ENCODE data around the gene UXS1.
"Not testable (repeated sequence)": the region's sequence is repeated elsewhere in the genome, so short reads cannot be mapped to it uniquely, and the experiment has no call there.

Gene UXS1

GRCh38 chr2:106193977-106194778 lies at the start of gene UXS1:
UXS1 (minus strand) TSS chr2:106194301; CDS start chr2:106194241, 60 bp downstream.
- Mint-ChIP-seq H3K27ac (peak within 1 kb of the TSS; percentile 84), H3K4me1 (peaks cover 41% of the 10 kb centered on the region), H3K9me3 (no peaks in the 10 kb centered on the region), H3K36me3 (peaks cover 14% of the 10 kb centered on the region), H3K4me3 (peak within 1 kb of the TSS; percentile 90), H3K27me3 (no peaks in the 10 kb centered on the region)
- peak; percentile 90 for ATAC-seq

GRCh38 chr2:106239491-106239890 lies 45.4 kb upstream of the UXS1 start:
- Mint-ChIP-seq H3K27me3 (peaks cover 17% of the 10 kb centered on the region), H3K9me3 (peaks cover 17% of the 10 kb centered on the region), H3K36me3 (peaks cover 12% of the 10 kb centered on the region)
- H3K4me1 Mint-ChIP-seq, ATAC-seq, H3K27ac Mint-ChIP-seq, H3K4me3 Mint-ChIP-seq: not testable (repeated sequence)

GRCh38 chr2:106235392-106235791 lies 41.3 kb upstream of the UXS1 start:
- H3K27ac Mint-ChIP-seq, H3K4me1 Mint-ChIP-seq, ATAC-seq, H3K4me3 Mint-ChIP-seq, H3K36me3 Mint-ChIP-seq: not testable (repeated sequence)
- H3K9me3 Mint-ChIP-seq: peaks cover 21% of the 10 kb centered on the region
- H3K27me3 Mint-ChIP-seq: peaks cover 49% of the 10 kb centered on the region

GRCh38 chr2:106233350-106233706 lies 39.2 kb upstream of the UXS1 start:
- Mint-ChIP-seq H3K27ac (no peak overlapping the region), H3K9me3 (peaks cover 21% of the 10 kb centered on the region), H3K4me3 (no peak overlapping the region), H3K36me3 (peaks cover 6% of the 10 kb centered on the region), H3K27me3 (peaks cover 49% of the 10 kb centered on the region), H3K4me1 (no peaks in the 10 kb centered on the region)
- no peak for ATAC-seq

- H3K4me3 Mint-ChIP-seq: no peak overlapping the region
- H3K27me3 Mint-ChIP-seq: peaks cover 49% of the 10 kb centered on the region
- no peaks in the 10 kb centered on the region for H3K4me1 Mint-ChIP-seq
- H3K36me3 Mint-ChIP-seq: peaks cover 6% of the 10 kb centered on the region
- peaks cover 21% of the 10 kb centered on the region for H3K9me3 Mint-ChIP-seq
- ATAC-seq: no peak
- no peak overlapping the region for H3K27ac Mint-ChIP-seq
These were observed 38.7 kb upstream of the UXS1 start for GRCh38 chr2:106232638-106233349.

GRCh38 chr2:106223347-106223746 lies 29.2 kb upstream of the UXS1 start:
- H3K27ac Mint-ChIP-seq: no peak overlapping the region
- no peaks in the 10 kb centered on the region for H3K9me3 Mint-ChIP-seq
- H3K4me3 Mint-ChIP-seq: no peak overlapping the region
- no peaks in the 10 kb centered on the region for H3K4me1 Mint-ChIP-seq
- no peaks in the 10 kb centered on the region for H3K27me3 Mint-ChIP-seq
- ATAC-seq: no peak
- no peaks in the 10 kb centered on the region for H3K36me3 Mint-ChIP-seq

- not testable (repeated sequence) for H3K27me3 Mint-ChIP-seq, H3K27ac Mint-ChIP-seq, ATAC-seq, H3K9me3 Mint-ChIP-seq, H3K4me3 Mint-ChIP-seq, H3K4me1 Mint-ChIP-seq, H3K36me3 Mint-ChIP-seq
These were observed 28.0 kb upstream of the UXS1 start for GRCh38 chr2:106222057-106222456.

GRCh38 chr2:106219813-106220212 lies 25.7 kb upstream of the UXS1 start:
- no peak overlapping the region for H3K27ac Mint-ChIP-seq
- no peak overlapping the region for H3K4me3 Mint-ChIP-seq
- peaks cover 20% of the 10 kb centered on the region for H3K27me3 Mint-ChIP-seq

GRCh38 chr2:106219157-106219556 lies 25.1 kb upstream of the UXS1 start:
- H3K36me3 Mint-ChIP-seq, H3K9me3 Mint-ChIP-seq, H3K27ac Mint-ChIP-seq, H3K4me3 Mint-ChIP-seq, ATAC-seq, H3K4me1 Mint-ChIP-seq: not testable (repeated sequence)
- peaks cover 26% of the 10 kb centered on the region for H3K27me3 Mint-ChIP-seq

More at GRCh38 chr2:106219813-106220212, 25.7 kb upstream of the UXS1 start:
- peaks cover 2% of the 10 kb centered on the region for H3K9me3 Mint-ChIP-seq
- ATAC-seq: no peak
- H3K4me1 Mint-ChIP-seq: no peaks in the 10 kb centered on the region
- H3K36me3 Mint-ChIP-seq: no peaks in the 10 kb centered on the region

GRCh38 chr2:106208874-106209273 lies 14.8 kb upstream of the UXS1 start:
- H3K9me3 Mint-ChIP-seq: peaks cover 3% of the 10 kb centered on the region
- no peak overlapping the region for H3K4me3 Mint-ChIP-seq
- no peaks in the 10 kb centered on the region for H3K36me3 Mint-ChIP-seq
- no peaks in the 10 kb centered on the region for H3K4me1 Mint-ChIP-seq
- peaks cover 23% of the 10 kb centered on the region for H3K27me3 Mint-ChIP-seq
- no peak overlapping the region for H3K27ac Mint-ChIP-seq
- ATAC-seq: no peak

- Mint-ChIP-seq H3K27me3 (peaks cover 21% of the 10 kb centered on the region), H3K27ac (no peak overlapping the region), H3K36me3 (no peaks in the 10 kb centered on the region), H3K4me3 (no peak overlapping the region), H3K4me1 (no peaks in the 10 kb centered on the region), H3K9me3 (peaks cover 3% of the 10 kb centered on the region)
- ATAC-seq: no peak
These were observed 14.3 kb upstream of the UXS1 start for GRCh38 chr2:106208399-106208798.

GRCh38 chr2:106207246-106207645 lies 13.1 kb upstream of the UXS1 start:
- no peak for ATAC-seq
- Mint-ChIP-seq H3K4me3 (no peak overlapping the region), H3K27me3 (peaks cover 21% of the 10 kb centered on the region), H3K36me3 (no peaks in the 10 kb centered on the region), H3K27ac (no peak overlapping the region), H3K9me3 (peaks cover 3% of the 10 kb centered on the region), H3K4me1 (no peaks in the 10 kb centered on the region)

- H3K27me3 Mint-ChIP-seq: peaks cover 27% of the 10 kb centered on the region
- H3K27ac Mint-ChIP-seq: no peak overlapping the region
- H3K4me1 Mint-ChIP-seq: no peaks in the 10 kb centered on the region
- no peaks in the 10 kb centered on the region for H3K36me3 Mint-ChIP-seq
- peaks cover 3% of the 10 kb centered on the region for H3K9me3 Mint-ChIP-seq
- ATAC-seq: no peak
- no peak overlapping the region for H3K4me3 Mint-ChIP-seq
These were observed 11.4 kb upstream of the UXS1 start for GRCh38 chr2:106205488-106205887.

- not testable (repeated sequence) for H3K4me1 Mint-ChIP-seq, H3K27ac Mint-ChIP-seq, H3K36me3 Mint-ChIP-seq, ATAC-seq, H3K4me3 Mint-ChIP-seq, H3K9me3 Mint-ChIP-seq
- H3K27me3 Mint-ChIP-seq: peaks cover 22% of the 10 kb centered on the region
These were observed 10.4 kb upstream of the UXS1 start for GRCh38 chr2:106204551-106204950.

GRCh38 chr2:106201661-106202060 lies 7.6 kb upstream of the UXS1 start:
- H3K4me3 Mint-ChIP-seq: no peak overlapping the region
- no peak overlapping the region for H3K27ac Mint-ChIP-seq
- no peaks in the 10 kb centered on the region for H3K9me3 Mint-ChIP-seq
- H3K36me3 Mint-ChIP-seq: no peaks in the 10 kb centered on the region
- H3K27me3 Mint-ChIP-seq: peaks cover 19% of the 10 kb centered on the region
- no peak for ATAC-seq
- no peaks in the 10 kb centered on the region for H3K4me1 Mint-ChIP-seq

GRCh38 chr2:106197878-106198277 lies 3.8 kb upstream of the UXS1 start:
- peaks cover 11% of the 10 kb centered on the region for H3K27me3 Mint-ChIP-seq
- peaks cover 11% of the 10 kb centered on the region for H3K4me1 Mint-ChIP-seq
- no peaks in the 10 kb centered on the region for H3K36me3 Mint-ChIP-seq
- no peaks in the 10 kb centered on the region for H3K9me3 Mint-ChIP-seq
- H3K27ac Mint-ChIP-seq: no peak overlapping the region
- no peak for ATAC-seq
- H3K4me3 Mint-ChIP-seq: no peak overlapping the region
